ENCODE results near the gene LEMD2. TPM values are rescaled to one million over a fixed set of nuclear protein-coding genes. Genes with fewer than 3 reads are reported as not detected.

The LEMD2 gene
- total and polyA plus RNA-seq, 2 donors (not counting 3 experiments of a cell fraction or from before 2014, with no cell fraction given) = 61.1 to 81.8 TPM

DNA sequence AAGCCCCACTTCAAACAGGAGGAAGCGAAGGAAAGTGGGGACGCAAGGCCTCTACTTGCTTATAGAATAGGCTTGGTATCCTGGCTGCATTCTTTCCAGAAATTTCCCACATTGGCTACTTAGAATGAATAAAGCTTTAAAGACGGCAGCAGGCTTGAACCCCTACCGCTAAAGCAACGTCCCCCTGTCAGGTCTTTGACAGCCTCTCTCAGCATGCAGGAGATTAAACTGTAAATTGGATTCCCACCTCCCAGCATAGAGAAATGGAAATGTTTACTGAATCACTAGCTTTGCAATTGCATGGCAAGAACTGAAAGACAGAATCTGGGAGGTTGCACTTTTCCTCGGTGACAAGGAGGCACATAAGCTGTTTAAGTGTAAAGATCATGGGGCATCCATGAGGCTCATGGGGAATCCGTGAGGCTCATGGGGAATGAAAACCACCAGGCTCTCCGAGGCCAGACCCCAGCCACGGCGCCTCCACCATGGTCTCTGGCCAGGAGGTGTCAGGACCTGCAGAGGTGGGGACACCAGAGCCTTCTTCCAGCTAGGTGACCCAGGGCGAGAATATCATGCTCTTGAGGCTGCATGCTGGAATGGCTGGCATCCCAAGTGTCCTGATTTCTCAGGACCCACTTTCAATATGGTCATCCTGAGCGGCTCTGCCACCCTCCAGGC, 10.3 kb downstream of the LEMD2 start:
- no peaks in the 10 kb centered on the region for H3K9me1 ChIP-seq (replicated peaks; ENCODE audit: control insufficient read depth, extremely low read depth, insufficient read depth, low read length)
- peaks cover 42 to 65% of the 10 kb centered on the region in 2 experiments for H3K36me3 ChIP-seq (ENCODE audit: control insufficient read depth in 2 of 2, extremely low read depth in 1 of 2, insufficient read depth in 2 of 2, low read length in 2 of 2)
- TF ChIP-seq MAX (IDR thresholded peaks at IDR 0.05; ENCODE audit: insufficient read depth, insufficient read length) (no peak), FOS (IDR thresholded peaks at IDR 0.05; ENCODE audit: borderline replicate concordance, insufficient read depth, low read length) (no peak), POLR2AphosphoS5 (IDR thresholded peaks at IDR 0.05; ENCODE audit: insufficient read depth, low read depth, low read length) (no peak), MYC (IDR thresholded peaks at IDR 0.05; ENCODE audit: low read depth, low read length) (no peak), GATA2 (IDR thresholded peaks at IDR 0.05; ENCODE audit: insufficient read depth, insufficient read length, low read depth, low read length) (no peak), JUN (IDR thresholded peaks at IDR 0.05; ENCODE audit: borderline replicate concordance, insufficient read depth, insufficient read length, low read depth) (no peak), EZH2 (IDR thresholded peaks at IDR 0.05; ENCODE audit: borderline replicate concordance, low read depth, low read length, severe bottlenecking) (no peak), POLR2A (IDR thresholded peaks at IDR 0.05; ENCODE audit: low read depth, low read length) (no peak)
- TF ChIP-seq, protein P1, sequence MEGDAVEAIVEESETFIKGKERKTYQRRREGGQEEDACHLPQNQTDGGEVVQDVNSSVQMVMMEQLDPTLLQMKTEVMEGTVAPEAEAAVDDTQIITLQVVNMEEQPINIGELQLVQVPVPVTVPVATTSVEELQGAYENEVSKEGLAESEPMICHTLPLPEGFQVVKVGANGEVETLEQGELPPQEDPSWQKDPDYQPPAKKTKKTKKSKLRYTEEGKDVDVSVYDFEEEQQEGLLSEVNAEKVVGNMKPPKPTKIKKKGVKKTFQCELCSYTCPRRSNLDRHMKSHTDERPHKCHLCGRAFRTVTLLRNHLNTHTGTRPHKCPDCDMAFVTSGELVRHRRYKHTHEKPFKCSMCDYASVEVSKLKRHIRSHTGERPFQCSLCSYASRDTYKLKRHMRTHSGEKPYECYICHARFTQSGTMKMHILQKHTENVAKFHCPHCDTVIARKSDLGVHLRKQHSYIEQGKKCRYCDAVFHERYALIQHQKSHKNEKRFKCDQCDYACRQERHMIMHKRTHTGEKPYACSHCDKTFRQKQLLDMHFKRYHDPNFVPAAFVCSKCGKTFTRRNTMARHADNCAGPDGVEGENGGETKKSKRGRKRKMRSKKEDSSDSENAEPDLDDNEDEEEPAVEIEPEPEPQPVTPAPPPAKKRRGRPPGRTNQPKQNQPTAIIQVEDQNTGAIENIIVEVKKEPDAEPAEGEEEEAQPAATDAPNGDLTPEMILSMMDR (IDR thresholded peaks at IDR 0.05; ENCODE audit: extremely low read depth in 1 of 2, insufficient read depth in 1 of 2, low read depth in 1 of 2, low read length in 2 of 2) = no peak
- no peaks in the 10 kb centered on the region for H3K27me3 ChIP-seq (ENCODE audit: control insufficient read depth in 2 of 2, insufficient read depth in 2 of 2, low read length in 2 of 2)
- DNase-seq (ENCODE audit: low read depth, low spot score) (no peak), FAIRE-seq (no peak)
- H3K4me3 ChIP-seq (replicated peaks in 1 of 3; ENCODE audit: insufficient read depth in 1 of 3, low read depth in 1 of 3, low read length in 3 of 3) = no peak overlapping the region
- no peak overlapping the region for H3K4me2 ChIP-seq (ENCODE audit: insufficient read depth, low read length)
- H3K9me3 ChIP-seq (replicated peaks; ENCODE audit: control insufficient read depth, insufficient read depth, low read length) = no peaks in the 10 kb centered on the region
- peaks cover 40% of the 10 kb centered on the region for H3K4me1 ChIP-seq (ENCODE audit: control insufficient read depth, extremely low read depth, insufficient read depth, low read length)
- dilution Hi-C loops (cut with MboI; ENCODE audit: extremely low pct_ligation_motif_present, low sequenced_read_pairs) = no loop called here
- no peak overlapping the region for H3K9ac ChIP-seq (replicated peaks; ENCODE audit: extremely low read depth, insufficient read depth, low read length)
- no peak overlapping the region for H3K27ac ChIP-seq (ENCODE audit: insufficient read depth, low read depth, low read length)
- intact Hi-C loops (cut with micrococcal nuclease) = no loop called here
- H2AFZ ChIP-seq (ENCODE audit: low read depth, low read length) = no peak overlapping the region
- BruUV-seq (replicated peaks) = no TSS peak
- ChIA-PET CTCF (interaction anchor here (1.7 to 3.3 kb wide), 3 partner anchors 9 to 249 kb away, joined by 5 to 15 read pairs (median 8); partner anchors contain the start of gene LEMD2), POLR2A (interaction anchor here (2.2 kb wide), 1 partner anchor 9 kb away, joined by 8 read pairs; no protein-coding TSS in a partner anchor)
- peaks cover 10% of the 10 kb centered on the region for H3K79me2 ChIP-seq (ENCODE audit: control insufficient read depth, insufficient read depth, low read length)
- H4K20me1 ChIP-seq (replicated peaks; ENCODE audit: control insufficient read depth, extremely low read depth, insufficient read depth, low read length) = no peaks in the 10 kb centered on the region
